Adrenal gland (tissue), 5 donors: ENCODE measurements around the gene ERP29.

Source experiments
- POLR2A ChIP-seq, 2 donors: fragments of 450-650 bp; IDR thresholded peaks; one replicate each; pipeline ENCODE4 v1.6.1; 2017; ENCODE audit warnings: antibody characterized with exemption in 2 of 2, mild to moderate bottlenecking in 2 of 2, moderate library complexity in 1 of 2
- TF ChIP-seq, protein P1 (sequence below), 6 experiments: fragments of 450-650 bp in 4 of 6; fragments of 200-600 bp in 2 of 6; sonication (generic) in 1 of 6; IDR thresholded peaks; 1 replicate in 5 of 6; 2 replicates in 1 of 6; pipeline versions ENCODE4 v1.5.1 to v1.8.0; 2016 to 2021; ENCODE audit warnings: antibody characterized with exemption in 6 of 6, mild to moderate bottlenecking in 2 of 6, moderate library complexity in 1 of 6
- donor health status: DM: no; HTN: no; CAD: no.

GRCh38 chr12:111997300-111997699 is 15.9 kb upstream of the ERP29 start:
- TF ChIP-seq, protein P1, sequence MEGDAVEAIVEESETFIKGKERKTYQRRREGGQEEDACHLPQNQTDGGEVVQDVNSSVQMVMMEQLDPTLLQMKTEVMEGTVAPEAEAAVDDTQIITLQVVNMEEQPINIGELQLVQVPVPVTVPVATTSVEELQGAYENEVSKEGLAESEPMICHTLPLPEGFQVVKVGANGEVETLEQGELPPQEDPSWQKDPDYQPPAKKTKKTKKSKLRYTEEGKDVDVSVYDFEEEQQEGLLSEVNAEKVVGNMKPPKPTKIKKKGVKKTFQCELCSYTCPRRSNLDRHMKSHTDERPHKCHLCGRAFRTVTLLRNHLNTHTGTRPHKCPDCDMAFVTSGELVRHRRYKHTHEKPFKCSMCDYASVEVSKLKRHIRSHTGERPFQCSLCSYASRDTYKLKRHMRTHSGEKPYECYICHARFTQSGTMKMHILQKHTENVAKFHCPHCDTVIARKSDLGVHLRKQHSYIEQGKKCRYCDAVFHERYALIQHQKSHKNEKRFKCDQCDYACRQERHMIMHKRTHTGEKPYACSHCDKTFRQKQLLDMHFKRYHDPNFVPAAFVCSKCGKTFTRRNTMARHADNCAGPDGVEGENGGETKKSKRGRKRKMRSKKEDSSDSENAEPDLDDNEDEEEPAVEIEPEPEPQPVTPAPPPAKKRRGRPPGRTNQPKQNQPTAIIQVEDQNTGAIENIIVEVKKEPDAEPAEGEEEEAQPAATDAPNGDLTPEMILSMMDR (IDR thresholded peaks at IDR 0.05): no peak
- TF ChIP-seq POLR2A (IDR thresholded peaks at IDR 0.05): no peak
